Measurements from ENCODE around the gene TCP11L2. TPM values are rescaled to one million over a fixed set of nuclear protein-coding genes. Genes with fewer than 3 reads are reported as not detected.

TCP11L2 gene
- total and polyA plus RNA-seq, 2 of the 4 experiments (the other 2 are of a cell fraction) = 7.3 to 32.8 TPM

GRCh38 chr12:106329231-106329982 is 26.9 kb downstream of the TCP11L2 start:
- no peak overlapping the region for H3K18ac ChIP-seq (ENCODE audit: low read depth, low read length)
- H3K9ac ChIP-seq (ENCODE audit: low read depth, low read length) = no peak overlapping the region
- H2BK15ac ChIP-seq (ENCODE audit: low read depth, low read length) = no peak overlapping the region
- ATAC-seq (ENCODE audit: low read depth) (no peak), DNase-seq (no peak)
- H3K56ac ChIP-seq (ENCODE audit: extremely low read depth, insufficient read depth, low read length) = no peak overlapping the region
- no peak overlapping the region for H3K27ac ChIP-seq (ENCODE audit: insufficient read depth, low read length)
- intact Hi-C loops (cut with micrococcal nuclease) (no loop called here), in situ Hi-C loops (cut with MboI; ENCODE audit: low sequenced_read_pairs) (no loop called here), dilution Hi-C loops (cut with HindIII; ENCODE audit: low sequenced_read_pairs, unreplicated experiment) (no loop called here)
- H4K20me1 ChIP-seq (ENCODE audit: insufficient read depth, low read length) = no peaks in the 10 kb centered on the region
- H2AK9ac ChIP-seq (replicated peaks; ENCODE audit: low read depth, low read length, poor library complexity) = no peak overlapping the region
- TF ChIP-seq USF2 (IDR thresholded peaks at IDR 0.05; ENCODE audit: low read depth, low read length) (no peak), CHD1 (IDR thresholded peaks at IDR 0.05; ENCODE audit: low read depth, low read length) (no peak), SMC3 (IDR thresholded peaks at IDR 0.05; ENCODE audit: low read depth, low read length) (no peak), BHLHE40 (IDR thresholded peaks at IDR 0.05; ENCODE audit: low read depth, low read length) (no peak), MAZ (IDR thresholded peaks at IDR 0.05; ENCODE audit: borderline replicate concordance, low read depth, low read length) (no peak), ELK1 (IDR thresholded peaks at IDR 0.05; ENCODE audit: borderline replicate concordance, low read depth, low read length) (no peak), RCOR1 (IDR thresholded peaks at IDR 0.05; ENCODE audit: insufficient replicate concordance, low read length) (no peak), MXI1 (IDR thresholded peaks at IDR 0.05; ENCODE audit: borderline replicate concordance, low read depth, low read length) (no peak), MAFK (IDR thresholded peaks at IDR 0.05; ENCODE audit: low read depth, low read length) (no peak), NFE2L2 (IDR thresholded peaks at IDR 0.05; ENCODE audit: low read depth, low read length) (no peak)
- no TSS peak for BruUV-seq (replicated peaks)
- no peak overlapping the region for H3K4me3 ChIP-seq (ENCODE audit: insufficient read depth, low read depth, low read length)
- H2AFZ ChIP-seq (replicated peaks; ENCODE audit: low read length, poor library complexity) = no peak overlapping the region
- no peaks in the 10 kb centered on the region for H3K9me1 ChIP-seq (ENCODE audit: insufficient read depth, low read length)
- H2BK5ac ChIP-seq (ENCODE audit: low read depth, low read length, poor library complexity, severe bottlenecking) = no peak overlapping the region
- H2AK5ac ChIP-seq (ENCODE audit: low read depth, low read length) = no peak overlapping the region
- no peaks in the 10 kb centered on the region for H3K27me3 ChIP-seq (ENCODE audit: control insufficient read depth, insufficient read depth, low read length)
- H3K23ac ChIP-seq (ENCODE audit: low read depth, low read length) = no peak overlapping the region
- no peaks in the 10 kb centered on the region for H3K79me1 ChIP-seq (ENCODE audit: low read depth in 1 of 2, low read length in 2 of 2)
- H3K4me2 ChIP-seq (ENCODE audit: low read depth, low read length) = no peak overlapping the region
- H2BK120ac ChIP-seq (ENCODE audit: low read depth, low read length) = no peak overlapping the region
- H3K14ac ChIP-seq (replicated peaks; ENCODE audit: low read depth, low read length) = no peak overlapping the region
- no peak overlapping the region for H4K5ac ChIP-seq (ENCODE audit: low read depth, low read length)
- POLR2A ChIA-PET (ENCODE audit: unreplicated experiment) = no interaction called here
- no peak overlapping the region for H4K91ac ChIP-seq (ENCODE audit: insufficient read depth, low read depth, low read length)
- H3K4me1 ChIP-seq (ENCODE audit: control insufficient read depth, insufficient read depth, low read length) = no peaks in the 10 kb centered on the region; the same call in 1 of the 2 replicates
- WGBS, 2 experiments (ENCODE audit: extremely low coverage in 2 of 2, insufficient read length in 1 of 2) = 80% methylated on average over 9 of the region's 12 CpGs; no CpG with 5 or more reads in 1 of the 2 experiments
- no peak overlapping the region for H4K8ac ChIP-seq (ENCODE audit: low read depth in 2 of 2, low read length in 2 of 2)
- H3K4ac ChIP-seq (ENCODE audit: low read depth, low read length) = no peak overlapping the region
- H3K9me3 ChIP-seq (ENCODE audit: control insufficient read depth, insufficient read depth, low read length) = no peaks in the 10 kb centered on the region
- H3K36me3 ChIP-seq (ENCODE audit: control insufficient read depth, insufficient read depth, low read length) = peaks cover 12% of the 10 kb centered on the region
- H2BK20ac ChIP-seq (ENCODE audit: low read depth, low read length) = no peak overlapping the region
- CTCF ChIA-PET = no interaction called here

Measured in IMR-90 (cell line).